ENCODE results near the gene ERICH2. TPM values are rescaled to one million over a fixed set of nuclear protein-coding genes. Genes with fewer than 3 reads are reported as not detected.

ERICH2 gene
- total RNA-seq, 1 donor from 2014 or later: 1.7 TPM

DNA sequence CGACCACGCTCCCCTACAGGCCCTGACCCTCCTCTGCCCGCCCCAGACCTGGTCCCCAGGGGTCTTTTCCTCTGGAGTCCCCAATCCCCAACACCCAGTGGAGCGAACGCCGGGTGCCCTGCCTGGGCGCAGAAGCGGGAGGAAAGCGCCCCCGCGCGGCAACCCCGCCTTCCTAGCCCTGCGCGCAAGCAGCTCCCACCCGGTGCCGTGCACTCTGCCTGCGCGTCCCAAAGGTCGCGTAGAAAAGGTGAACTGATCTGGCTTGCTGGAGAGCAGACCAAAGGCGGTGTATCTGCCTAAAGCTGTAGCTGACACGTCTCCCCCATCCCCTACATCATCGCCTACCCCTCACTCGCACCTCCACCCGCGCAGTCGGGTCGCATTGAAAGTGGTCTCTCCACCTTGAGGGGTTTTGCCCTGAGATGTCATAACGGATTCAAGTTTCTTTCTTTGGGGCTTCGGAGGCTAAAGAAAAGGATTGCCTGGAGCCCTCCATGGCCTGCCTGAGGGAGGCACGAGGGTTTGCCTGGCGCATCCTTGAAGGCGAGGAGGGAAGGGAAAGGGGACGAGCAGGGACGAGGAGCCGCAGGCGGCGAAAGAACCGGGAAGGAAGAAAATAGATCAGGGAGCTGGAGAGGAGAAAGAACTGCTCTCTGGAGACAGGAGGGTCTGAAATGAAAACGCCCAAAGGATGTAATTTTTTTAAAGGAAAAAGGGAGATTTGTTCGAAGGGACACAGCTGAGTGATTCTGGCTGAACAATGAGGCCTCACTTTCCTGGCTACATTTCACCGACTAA is 52.3 kb downstream of the ERICH2 start:
- H3K27me3 Mint-ChIP-seq (ENCODE audit: low read depth, unreplicated experiment): peaks cover 82% of the 10 kb centered on the region
- peak overlapping the region; percentile 10 for H2AFZ ChIP-seq (ENCODE audit: low read depth, low read length)
- TF ChIP-seq EZH2 (IDR thresholded peaks at IDR 0.05; ENCODE audit: insufficient read depth, low read length): peak; percentile 56
- TF ChIP-seq, protein P1, sequence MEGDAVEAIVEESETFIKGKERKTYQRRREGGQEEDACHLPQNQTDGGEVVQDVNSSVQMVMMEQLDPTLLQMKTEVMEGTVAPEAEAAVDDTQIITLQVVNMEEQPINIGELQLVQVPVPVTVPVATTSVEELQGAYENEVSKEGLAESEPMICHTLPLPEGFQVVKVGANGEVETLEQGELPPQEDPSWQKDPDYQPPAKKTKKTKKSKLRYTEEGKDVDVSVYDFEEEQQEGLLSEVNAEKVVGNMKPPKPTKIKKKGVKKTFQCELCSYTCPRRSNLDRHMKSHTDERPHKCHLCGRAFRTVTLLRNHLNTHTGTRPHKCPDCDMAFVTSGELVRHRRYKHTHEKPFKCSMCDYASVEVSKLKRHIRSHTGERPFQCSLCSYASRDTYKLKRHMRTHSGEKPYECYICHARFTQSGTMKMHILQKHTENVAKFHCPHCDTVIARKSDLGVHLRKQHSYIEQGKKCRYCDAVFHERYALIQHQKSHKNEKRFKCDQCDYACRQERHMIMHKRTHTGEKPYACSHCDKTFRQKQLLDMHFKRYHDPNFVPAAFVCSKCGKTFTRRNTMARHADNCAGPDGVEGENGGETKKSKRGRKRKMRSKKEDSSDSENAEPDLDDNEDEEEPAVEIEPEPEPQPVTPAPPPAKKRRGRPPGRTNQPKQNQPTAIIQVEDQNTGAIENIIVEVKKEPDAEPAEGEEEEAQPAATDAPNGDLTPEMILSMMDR (IDR thresholded peaks at IDR 0.05; ENCODE audit: insufficient read depth, low read depth, low read length): no peak
- no peak overlapping the region for H3K27ac ChIP-seq (ENCODE audit: low read depth, low read length)
- no peaks in the 10 kb centered on the region for H3K9me3 ChIP-seq (ENCODE audit: insufficient read depth, low read depth, low read length)
- H3K36me3 ChIP-seq (ENCODE audit: insufficient read depth, low read length): no peaks in the 10 kb centered on the region
- peaks cover 18% of the 10 kb centered on the region for H3K4me1 ChIP-seq (ENCODE audit: insufficient read depth, low read length)
- peaks cover 6% of the 10 kb centered on the region for H3K9me3 Mint-ChIP-seq (ENCODE audit: unreplicated experiment)
- no peak overlapping the region for H3K4me3 ChIP-seq (ENCODE audit: insufficient read depth, low read depth, low read length)
- H3K4me2 ChIP-seq (ENCODE audit: low read length): peak overlapping the region; percentile 76
- DNase-seq (ENCODE audit: low read depth): no peak
- peaks cover 84% of the 10 kb centered on the region for H3K27me3 ChIP-seq (ENCODE audit: insufficient read depth, low read length)
- no peak overlapping the region for H3K9ac ChIP-seq (ENCODE audit: low read length)
- no peak overlapping the region for H3K27ac Mint-ChIP-seq (ENCODE audit: unreplicated experiment)
- H3K4me3 Mint-ChIP-seq (ENCODE audit: unreplicated experiment): no peak overlapping the region
- H4K20me1 ChIP-seq (ENCODE audit: insufficient read depth, low read length): peaks cover 15% of the 10 kb centered on the region
- no peak for FAIRE-seq
- peaks cover 5% of the 10 kb centered on the region for H3K4me1 Mint-ChIP-seq (ENCODE audit: low read depth, unreplicated experiment)
- no peaks in the 10 kb centered on the region for H3K79me2 ChIP-seq (ENCODE audit: insufficient read depth, low read length)
- H3K36me3 Mint-ChIP-seq (ENCODE audit: low read depth, unreplicated experiment): peaks cover 5% of the 10 kb centered on the region

DNA sequence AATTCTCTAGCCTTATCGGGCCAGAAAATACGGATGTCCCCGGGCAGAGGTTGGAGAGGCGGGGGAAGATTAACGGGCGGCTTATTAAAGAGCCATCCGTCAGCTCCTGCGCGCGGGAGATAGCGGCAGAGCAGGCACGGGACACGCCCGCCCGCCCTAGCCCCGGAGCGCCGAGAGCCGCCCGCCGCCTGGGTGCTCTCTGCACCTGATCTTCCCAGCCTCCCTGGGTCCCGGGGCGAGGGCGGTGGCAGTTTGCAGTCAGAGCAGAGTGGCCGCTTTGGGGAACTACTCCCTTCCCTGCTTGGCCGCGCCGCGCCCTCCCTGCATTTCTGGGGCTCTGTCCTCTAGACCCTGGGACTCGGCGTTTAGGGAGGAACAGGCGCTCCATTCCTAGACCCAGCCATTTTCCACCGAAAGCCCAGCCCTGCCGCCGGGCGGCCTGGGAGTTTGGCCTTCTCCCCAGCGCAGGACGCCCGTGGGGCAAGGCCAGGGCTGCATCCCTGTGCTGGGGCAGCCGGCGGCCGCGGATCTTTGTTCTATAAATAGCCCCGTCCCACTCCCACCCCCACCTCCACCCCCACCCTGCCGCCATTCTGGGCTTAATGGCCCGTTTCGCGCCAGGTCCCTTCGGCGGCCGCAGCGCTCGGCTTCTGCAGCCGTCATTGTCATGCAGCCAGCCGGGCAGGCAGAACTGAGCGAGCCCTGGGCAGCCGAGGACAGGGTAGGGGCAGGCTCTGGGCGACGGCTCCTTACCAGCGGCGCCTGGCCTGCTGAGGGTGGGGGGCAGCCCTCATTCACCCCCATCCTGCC is 53.1 kb downstream of the ERICH2 start:
- Histone ChIP-seq H3K4me1 (ENCODE audit: insufficient read depth, low read length) (peaks cover 14% of the 10 kb centered on the region), H3K4me3 (ENCODE audit: insufficient read depth, low read depth, low read length) (peak overlapping the region; percentile 23), H3K9ac (ENCODE audit: low read length) (no peak overlapping the region), H2AFZ (ENCODE audit: low read depth, low read length) (peak overlapping the region; percentile 34), H3K79me2 (ENCODE audit: insufficient read depth, low read length) (no peaks in the 10 kb centered on the region), H3K36me3 (ENCODE audit: insufficient read depth, low read length) (no peaks in the 10 kb centered on the region), H3K4me2 (ENCODE audit: low read length) (peak overlapping the region; percentile 76), H4K20me1 (ENCODE audit: insufficient read depth, low read length) (peaks cover 15% of the 10 kb centered on the region), H3K27ac (ENCODE audit: low read depth, low read length) (no peak overlapping the region), H3K9me3 (ENCODE audit: insufficient read depth, low read depth, low read length) (no peaks in the 10 kb centered on the region), H3K27me3 (ENCODE audit: insufficient read depth, low read length) (peaks cover 81% of the 10 kb centered on the region)
- Mint-ChIP-seq H3K36me3 (ENCODE audit: low read depth, unreplicated experiment) (peaks cover 5% of the 10 kb centered on the region), H3K4me3 (ENCODE audit: unreplicated experiment) (no peak overlapping the region), H3K4me1 (ENCODE audit: low read depth, unreplicated experiment) (peaks cover 5% of the 10 kb centered on the region), H3K9me3 (ENCODE audit: unreplicated experiment) (peaks cover 6% of the 10 kb centered on the region), H3K27me3 (ENCODE audit: low read depth, unreplicated experiment) (peaks cover 84% of the 10 kb centered on the region), H3K27ac (ENCODE audit: unreplicated experiment) (no peak overlapping the region)
- FAIRE-seq: no peak
- no peak for DNase-seq (ENCODE audit: low read depth)
- peak; percentile 81 for TF ChIP-seq EZH2 (IDR thresholded peaks at IDR 0.05; ENCODE audit: insufficient read depth, low read length)
- TF ChIP-seq, protein P1 (IDR thresholded peaks at IDR 0.05; ENCODE audit: insufficient read depth, low read depth, low read length): no peak

All from astrocyte (in vitro differentiated cells and primary cell).